ENCODE results near the gene TBC1D22A. TPM values are rescaled to one million over a fixed set of nuclear protein-coding genes. Genes with fewer than 3 reads are reported as not detected.

The TBC1D22A gene
- total and polyA plus RNA-seq, 9 of the 15 experiments (the other 6 are each of a cell fraction or from before 2014, with no cell fraction given), result 0.20 to 11.5 (median 5.2) TPM

- H3K9ac ChIP-seq (ENCODE audit: insufficient read depth in 1 of 2, low read depth in 2 of 2, low read length in 2 of 2), result no peak overlapping the region
- H3K9me1 ChIP-seq (ENCODE audit: control insufficient read depth, insufficient read depth, low read length), result no peaks in the 10 kb centered on the region
- intact Hi-C loops (cut with micrococcal nuclease), result no loop called here
- ATAC-seq (no peak), DNase-seq (ENCODE audit: extremely low read depth in 1 of 4, low spot score in 3 of 4) (no peak), FAIRE-seq (no peak)
- H3K4me2 ChIP-seq (ENCODE audit: insufficient read depth, low read length), result no peak overlapping the region
- H3K27me3 ChIP-seq (ENCODE audit: control insufficient read depth in 2 of 2, insufficient read depth in 2 of 2, low read length in 2 of 2), result no peaks in the 10 kb centered on the region
- WGBS (ENCODE audit: insufficient coverage, low coverage, missing lambda C conversion rate), result 88% methylated on average over 6 of the region's 8 CpGs
- no TSS peak for BruUV-seq (replicated peaks)
- H3K27ac ChIP-seq (ENCODE audit: extremely low read depth, low read depth, low read length), result no peak overlapping the region
- no peaks in the 10 kb centered on the region for H3K79me2 ChIP-seq (ENCODE audit: control insufficient read depth, insufficient read depth, low read length)
- 0 out of 2 replicates have a peak, but pooled peaks cover 4% of the 10 kb centered on the region for H4K20me1 ChIP-seq (replicated peaks; ENCODE audit: control insufficient read depth, insufficient read depth, low read length)
- H3K36me3 ChIP-seq (ENCODE audit: control insufficient read depth, insufficient read depth, low read length), result no peaks in the 10 kb centered on the region
- ChIA-PET CTCF (ENCODE audit: low intra/inter-chr PET ratio) (no interaction called here), POLR2A (no interaction called here)
- in situ Hi-C loops (cut with MboI), result no loop called here
- H3K4me3 ChIP-seq, result no peak overlapping the region
- no peaks in the 10 kb centered on the region for H3K9me3 ChIP-seq (replicated peaks; ENCODE audit: control insufficient read depth, insufficient read depth, low read depth, low read length)
- H2AFZ ChIP-seq (ENCODE audit: low read depth, low read length), result no peak overlapping the region
- H3K4me1 ChIP-seq (replicated peaks in 1 of 2; ENCODE audit: control insufficient read depth in 2 of 2, insufficient read depth in 2 of 2, low read length in 2 of 2), result peaks cover 2 to 19% of the 10 kb centered on the region in 2 experiments; a peak in 4 of 5 replicates
- no peak for TF ChIP-seq MLLT1 (IDR thresholded peaks at IDR 0.05)
- no peak for TF ChIP-seq ARID4B (CRISPR knock-in tag; IDR thresholded peaks at IDR 0.05)
- no peak for TF ChIP-seq HNRNPK (IDR thresholded peaks at IDR 0.05; ENCODE audit: low read depth, low read length, poor library complexity, severe bottlenecking)
- no peak for TF ChIP-seq PRPF4 (IDR thresholded peaks at IDR 0.05; ENCODE audit: insufficient read depth, low read depth, low read length, poor library complexity, severe bottlenecking)
- no peak for TF ChIP-seq CREB5 (CRISPR knock-in tag; IDR thresholded peaks at IDR 0.05)
- no peak for TF ChIP-seq ZNF407 (IDR thresholded peaks at IDR 0.05; ENCODE audit: low read depth)
Observed at GRCh38 chr22:46971764-46972125, 209.3 kb downstream of the TBC1D22A start.

Measured in K562 (cell line).